PFSK-1 (cell line): ENCODE data around the gene C1RL.

Experiments
- POLR2AphosphoS5 ChIP-seq: IDR thresholded peaks from 2 replicates; pipeline ENCODE4 v1.6.1; 2012; ENCODE audit warnings: low read depth, mild to moderate bottlenecking, control low read depth, low read length, moderate library complexity
- REST ChIP-seq, 2 experiments: IDR thresholded peaks; 2 replicates each; pipeline versions ENCODE4 v1.6.1 to v1.8.0; 2011 to 2012; ENCODE audit warnings: low read depth in 2 of 2, low read length in 2 of 2, control low read depth in 1 of 2, inconsistent platforms in 1 of 2, mild to moderate bottlenecking in 1 of 2, moderate library complexity in 1 of 2; ENCODE audit not compliant: insufficient read depth in 1 of 2

GRCh38 chr12:7156259-7157197 is 47.5 kb upstream of the C1RL start:
- no peak for TF ChIP-seq REST (IDR thresholded peaks at IDR 0.05; ENCODE audit: insufficient read depth in 1 of 2, low read depth in 2 of 2, low read length in 2 of 2)
- no peak for TF ChIP-seq POLR2AphosphoS5
